Measurements from ENCODE around the gene CPT1A.
A peak's percentile ranks its signal among the peaks of the same experiment; 100 is the strongest.

CPT1A gene

GRCh38 chr11:68837583-68838571, 3.8 kb downstream of the CPT1A start:
- H3K27ac ChIP-seq, result peak overlapping the region in 19 of 21 experiments; percentile 36 to 96 (median 90)
- H3K4me3 ChIP-seq, result peak overlapping the region in 1 of 7 experiments; percentile 81

- peak overlapping the region in 3 of 21 experiments; percentile 9 to 38 (median 38) for H3K27ac ChIP-seq
- H3K4me3 ChIP-seq, result no peak overlapping the region
Observed at GRCh38 chr11:68835749-68836148, 6.0 kb downstream of the CPT1A start.

GRCh38 chr11:68835328-68835727, 6.4 kb downstream of the CPT1A start:
- Histone ChIP-seq H3K4me3 (no peak overlapping the region), H3K27ac (peak overlapping the region in 4 of 21 experiments; percentile 9 to 38 (median 24))

GRCh38 chr11:68832476-68833181, 9.1 kb downstream of the CPT1A start:
- Histone ChIP-seq H3K4me3 (no peak overlapping the region), H3K27ac (peak overlapping the region in 6 of 21 experiments; percentile 12 to 75 (median 22))

- no peak overlapping the region for H3K4me3 ChIP-seq
- no peak overlapping the region for H3K27ac ChIP-seq
Observed at GRCh38 chr11:68831124-68831523, 10.6 kb downstream of the CPT1A start.

GRCh38 chr11:68829581-68829980, 12.1 kb downstream of the CPT1A start:
- Histone ChIP-seq H3K27ac (no peak overlapping the region), H3K4me3 (no peak overlapping the region)

- H3K4me3 ChIP-seq, result no peak overlapping the region
- H3K27ac ChIP-seq, result peak overlapping the region in 2 of 21 experiments; percentile 38 to 74
Observed at GRCh38 chr11:68828957-68829356, 12.8 kb downstream of the CPT1A start.

GRCh38 chr11:68828155-68828931, 13.4 kb downstream of the CPT1A start:
- Histone ChIP-seq H3K27ac (peak overlapping the region in 4 of 21 experiments; percentile 23 to 74 (median 46)), H3K4me3 (no peak overlapping the region)

GRCh38 chr11:68827733-68828132, 14.0 kb downstream of the CPT1A start:
- H3K4me3 ChIP-seq, result no peak overlapping the region
- H3K27ac ChIP-seq, result peak overlapping the region in 2 of 21 experiments; percentile 23 to 74

GRCh38 chr11:68826726-68827125, 15.0 kb downstream of the CPT1A start:
- Histone ChIP-seq H3K4me3 (no peak overlapping the region), H3K27ac (no peak overlapping the region)

GRCh38 chr11:68825571-68825970, 16.1 kb downstream of the CPT1A start:
- Histone ChIP-seq H3K4me3 (no peak overlapping the region), H3K27ac (no peak overlapping the region)

- no peak overlapping the region for H3K4me3 ChIP-seq
- no peak overlapping the region for H3K27ac ChIP-seq
Observed at GRCh38 chr11:68822546-68822945, 19.2 kb downstream of the CPT1A start.

- no peak overlapping the region for H3K4me3 ChIP-seq
- no peak overlapping the region for H3K27ac ChIP-seq
Observed at GRCh38 chr11:68821670-68822069, 20.0 kb downstream of the CPT1A start.

- Histone ChIP-seq H3K27ac (no peak overlapping the region), H3K4me3 (no peak overlapping the region)
Observed at GRCh38 chr11:68819362-68819761, 22.4 kb downstream of the CPT1A start.

GRCh38 chr11:68818181-68818580, 23.5 kb downstream of the CPT1A start:
- H3K27ac ChIP-seq, result peak overlapping the region in 2 of 21 experiments; percentile 20 to 22

GRCh38 chr11:68817554-68817953, 24.2 kb downstream of the CPT1A start:
- H3K27ac ChIP-seq, result peak overlapping the region in 4 of 21 experiments; percentile 15 to 44 (median 21)
- no peak overlapping the region for H3K4me3 ChIP-seq

More at GRCh38 chr11:68818181-68818580, 23.5 kb downstream of the CPT1A start:
- H3K4me3 ChIP-seq, result no peak overlapping the region

GRCh38 chr11:68816917-68817419, 24.7 kb downstream of the CPT1A start:
- peak overlapping the region in 4 of 21 experiments; percentile 15 to 44 (median 21) for H3K27ac ChIP-seq
- no peak overlapping the region for H3K4me3 ChIP-seq

- Histone ChIP-seq H3K27ac (peak overlapping the region in 2 of 21 experiments; percentile 14 to 20), H3K4me3 (no peak overlapping the region)
Observed at GRCh38 chr11:68816251-68816776, 25.4 kb downstream of the CPT1A start.

GRCh38 chr11:68813773-68814172, 27.9 kb downstream of the CPT1A start:
- no peak overlapping the region for H3K27ac ChIP-seq
- H3K4me3 ChIP-seq, result no peak overlapping the region

All from skin epidermis (tissue), 12 donors.